ENCODE data around the gene SNORC. TPM values are rescaled to one million over a fixed set of nuclear protein-coding genes. Genes with fewer than 3 reads are reported as not detected.

SNORC gene
- total RNA-seq, 2 experiments from 2014 or later, result 0.13 to 1.4 TPM

- Histone ChIP-seq H3K4me1 (ENCODE audit: insufficient read depth, low read length, poor library complexity, severe bottlenecking) (no peaks in the 10 kb centered on the region), H2AFZ (ENCODE audit: low read length) (no peak overlapping the region), H4K20me1 (ENCODE audit: insufficient read depth, low read length) (no peaks in the 10 kb centered on the region), H3K79me2 (ENCODE audit: insufficient read depth, low read depth, low read length) (no peaks in the 10 kb centered on the region), H3K36me3 (ENCODE audit: insufficient read depth, low read length) (no peaks in the 10 kb centered on the region), H3K9me3 (ENCODE audit: low read length) (no peaks in the 10 kb centered on the region), H3K27ac (ENCODE audit: low read depth, low read length, poor library complexity, severe bottlenecking) (no peak overlapping the region), H3K4me2 (ENCODE audit: low read length) (no peak overlapping the region), H3K4me3 (ENCODE audit: low read depth, low read length, poor library complexity, severe bottlenecking) (no peak overlapping the region), H3K9me2 (ENCODE audit: insufficient read depth, low read length) (no peaks in the 10 kb centered on the region)
- no peak for TF ChIP-seq EZH2phosphoT487 (IDR thresholded peaks at IDR 0.05; ENCODE audit: borderline replicate concordance, low read depth, low read length)
- TF ChIP-seq, protein P1, sequence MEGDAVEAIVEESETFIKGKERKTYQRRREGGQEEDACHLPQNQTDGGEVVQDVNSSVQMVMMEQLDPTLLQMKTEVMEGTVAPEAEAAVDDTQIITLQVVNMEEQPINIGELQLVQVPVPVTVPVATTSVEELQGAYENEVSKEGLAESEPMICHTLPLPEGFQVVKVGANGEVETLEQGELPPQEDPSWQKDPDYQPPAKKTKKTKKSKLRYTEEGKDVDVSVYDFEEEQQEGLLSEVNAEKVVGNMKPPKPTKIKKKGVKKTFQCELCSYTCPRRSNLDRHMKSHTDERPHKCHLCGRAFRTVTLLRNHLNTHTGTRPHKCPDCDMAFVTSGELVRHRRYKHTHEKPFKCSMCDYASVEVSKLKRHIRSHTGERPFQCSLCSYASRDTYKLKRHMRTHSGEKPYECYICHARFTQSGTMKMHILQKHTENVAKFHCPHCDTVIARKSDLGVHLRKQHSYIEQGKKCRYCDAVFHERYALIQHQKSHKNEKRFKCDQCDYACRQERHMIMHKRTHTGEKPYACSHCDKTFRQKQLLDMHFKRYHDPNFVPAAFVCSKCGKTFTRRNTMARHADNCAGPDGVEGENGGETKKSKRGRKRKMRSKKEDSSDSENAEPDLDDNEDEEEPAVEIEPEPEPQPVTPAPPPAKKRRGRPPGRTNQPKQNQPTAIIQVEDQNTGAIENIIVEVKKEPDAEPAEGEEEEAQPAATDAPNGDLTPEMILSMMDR (conservative IDR thresholded peaks at IDR 0.05; ENCODE audit: low read length), result no peak
- BruUV-seq (replicated peaks), result no TSS peak
- no peak for DNase-seq (ENCODE audit: low spot score)
- CTCF ChIA-PET (ENCODE audit: unreplicated experiment), result no interaction called here
- intact Hi-C loops (cut with micrococcal nuclease; ENCODE audit: unreplicated experiment), result no loop called here
- POLR2A ChIA-PET, result no interaction called here
These were observed 13.9 kb downstream of the SNORC start for GRCh38 chr2:232884001-232884421.

- Histone ChIP-seq H3K9me2 (ENCODE audit: insufficient read depth, low read length) (no peaks in the 10 kb centered on the region), H3K79me2 (ENCODE audit: insufficient read depth, low read depth, low read length) (no peaks in the 10 kb centered on the region), H3K9me3 (ENCODE audit: low read length) (no peaks in the 10 kb centered on the region), H3K4me2 (ENCODE audit: low read length) (no peak overlapping the region), H4K20me1 (ENCODE audit: insufficient read depth, low read length) (no peaks in the 10 kb centered on the region), H3K4me3 (ENCODE audit: low read depth, low read length, poor library complexity, severe bottlenecking) (no peak overlapping the region), H3K27ac (ENCODE audit: low read depth, low read length, poor library complexity, severe bottlenecking) (no peak overlapping the region), H3K4me1 (ENCODE audit: insufficient read depth, low read length, poor library complexity, severe bottlenecking) (no peaks in the 10 kb centered on the region), H2AFZ (ENCODE audit: low read length) (no peak overlapping the region), H3K36me3 (ENCODE audit: insufficient read depth, low read length) (no peaks in the 10 kb centered on the region)
- intact Hi-C loops (cut with micrococcal nuclease; ENCODE audit: unreplicated experiment), result no loop called here
- TF ChIP-seq, protein P1 (conservative IDR thresholded peaks at IDR 0.05; ENCODE audit: low read length), result no peak
- TF ChIP-seq EZH2phosphoT487 (IDR thresholded peaks at IDR 0.05; ENCODE audit: borderline replicate concordance, low read depth, low read length), result no peak
- ChIA-PET CTCF (ENCODE audit: unreplicated experiment) (no interaction called here), POLR2A (no interaction called here)
- no TSS peak for BruUV-seq (replicated peaks)
- DNase-seq (ENCODE audit: low spot score), result no peak
These were observed 14.6 kb downstream of the SNORC start for GRCh38 chr2:232884549-232885263.

GRCh38 chr2:232885264-232885961, 15.3 kb downstream of the SNORC start:
- BruUV-seq (replicated peaks), result no TSS peak
- Histone ChIP-seq H3K4me3 (ENCODE audit: low read depth, low read length, poor library complexity, severe bottlenecking) (no peak overlapping the region), H3K79me2 (ENCODE audit: insufficient read depth, low read depth, low read length) (no peaks in the 10 kb centered on the region), H3K4me2 (ENCODE audit: low read length) (no peak overlapping the region), H3K36me3 (ENCODE audit: insufficient read depth, low read length) (no peaks in the 10 kb centered on the region), H2AFZ (ENCODE audit: low read length) (no peak overlapping the region), H4K20me1 (ENCODE audit: insufficient read depth, low read length) (no peaks in the 10 kb centered on the region), H3K9me3 (ENCODE audit: low read length) (no peaks in the 10 kb centered on the region), H3K4me1 (ENCODE audit: insufficient read depth, low read length, poor library complexity, severe bottlenecking) (no peaks in the 10 kb centered on the region), H3K27ac (ENCODE audit: low read depth, low read length, poor library complexity, severe bottlenecking) (no peak overlapping the region), H3K9me2 (ENCODE audit: insufficient read depth, low read length) (no peaks in the 10 kb centered on the region)
- no peak for DNase-seq (ENCODE audit: low spot score)
- intact Hi-C loops (cut with micrococcal nuclease; ENCODE audit: unreplicated experiment), result no loop called here
- CTCF ChIA-PET (ENCODE audit: unreplicated experiment), result no interaction called here
- POLR2A ChIA-PET, result no interaction called here
- no peak for TF ChIP-seq EZH2phosphoT487 (IDR thresholded peaks at IDR 0.05; ENCODE audit: borderline replicate concordance, low read depth, low read length)
- TF ChIP-seq, protein P1 (conservative IDR thresholded peaks at IDR 0.05; ENCODE audit: low read length), result no peak

Measured in OCI-LY7 (cell line).